ENCODE results near the gene CES2.

DNA sequence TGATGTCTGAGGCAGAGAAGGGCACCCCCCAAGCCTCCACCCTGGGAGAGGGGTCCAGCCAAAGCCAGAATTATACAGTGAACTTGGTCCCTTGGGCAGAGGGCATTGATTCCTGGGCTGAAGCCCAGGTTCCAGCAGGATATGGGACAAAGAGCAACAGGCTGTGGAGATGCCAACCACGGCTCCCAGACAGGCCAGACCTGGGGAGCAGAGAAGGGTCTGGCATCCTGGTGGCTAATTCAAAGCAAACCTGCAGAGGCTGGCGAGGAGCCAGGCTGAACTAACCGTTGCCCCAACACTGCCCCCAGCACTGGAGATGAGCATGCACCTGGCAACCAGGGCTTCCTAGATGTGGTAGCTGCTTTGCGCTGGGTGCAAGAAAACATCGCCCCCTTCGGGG lies 28.7 kb downstream of the CES2 start:
- TF ChIP-seq, protein P1, sequence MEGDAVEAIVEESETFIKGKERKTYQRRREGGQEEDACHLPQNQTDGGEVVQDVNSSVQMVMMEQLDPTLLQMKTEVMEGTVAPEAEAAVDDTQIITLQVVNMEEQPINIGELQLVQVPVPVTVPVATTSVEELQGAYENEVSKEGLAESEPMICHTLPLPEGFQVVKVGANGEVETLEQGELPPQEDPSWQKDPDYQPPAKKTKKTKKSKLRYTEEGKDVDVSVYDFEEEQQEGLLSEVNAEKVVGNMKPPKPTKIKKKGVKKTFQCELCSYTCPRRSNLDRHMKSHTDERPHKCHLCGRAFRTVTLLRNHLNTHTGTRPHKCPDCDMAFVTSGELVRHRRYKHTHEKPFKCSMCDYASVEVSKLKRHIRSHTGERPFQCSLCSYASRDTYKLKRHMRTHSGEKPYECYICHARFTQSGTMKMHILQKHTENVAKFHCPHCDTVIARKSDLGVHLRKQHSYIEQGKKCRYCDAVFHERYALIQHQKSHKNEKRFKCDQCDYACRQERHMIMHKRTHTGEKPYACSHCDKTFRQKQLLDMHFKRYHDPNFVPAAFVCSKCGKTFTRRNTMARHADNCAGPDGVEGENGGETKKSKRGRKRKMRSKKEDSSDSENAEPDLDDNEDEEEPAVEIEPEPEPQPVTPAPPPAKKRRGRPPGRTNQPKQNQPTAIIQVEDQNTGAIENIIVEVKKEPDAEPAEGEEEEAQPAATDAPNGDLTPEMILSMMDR (IDR thresholded peaks at IDR 0.05; ENCODE audit: borderline replicate concordance, extremely low read depth, low read length, poor library complexity, severe bottlenecking) = no peak
- TF ChIP-seq EZH2 (IDR thresholded peaks at IDR 0.05; ENCODE audit: borderline replicate concordance, low read depth, low read length, severe bottlenecking) = no peak
